Liver (tissue), 9 donors: ENCODE measurements around the gene EHBP1. TPM values are rescaled to one million over a fixed set of nuclear protein-coding genes. Genes with fewer than 3 reads are reported as not detected.

ENCODE experiments used
- DNase-seq: peaks from one replicate; pipeline ENCODE4 v3.0.0-alpha.2; 2017; ENCODE audit warnings: low spot score
- H3K27ac ChIP-seq, 2 donors: one replicate each; pipeline ENCODE4 v1.7.0; 2013; ENCODE audit warnings: inconsistent platforms in 2 of 2, low read length in 2 of 2, control low read depth in 1 of 2, low read depth in 1 of 2, mild to moderate bottlenecking in 1 of 2
- H3K27me3 ChIP-seq, 4 donors: one replicate each; pipeline versions ENCODE4 v1.6.1 to v1.7.0; 2013; ENCODE audit warnings: low read length in 3 of 4, inconsistent platforms in 1 of 4, mild to moderate bottlenecking in 1 of 4, moderate library complexity in 1 of 4; ENCODE audit not compliant: control insufficient read depth in 4 of 4, insufficient read depth in 4 of 4
- H3K36me3 ChIP-seq, 4 donors: one replicate each; pipeline versions ENCODE4 v1.6.1 to v1.7.0; 2013; ENCODE audit warnings: low read length in 3 of 4, mild to moderate bottlenecking in 3 of 4, low read depth in 1 of 4, moderate library complexity in 1 of 4; ENCODE audit not compliant: control insufficient read depth in 4 of 4, insufficient read depth in 3 of 4
- H3K4me1 ChIP-seq, 4 donors: one replicate each; pipeline versions ENCODE4 v1.6.1 to v1.7.0; 2013; ENCODE audit warnings: low read length in 3 of 4, mild to moderate bottlenecking in 3 of 4, moderate library complexity in 1 of 4; ENCODE audit not compliant: control insufficient read depth in 4 of 4, insufficient read depth in 4 of 4
- H3K4me3 ChIP-seq, 3 donors: one replicate each; pipeline versions ENCODE4 v1.6.1 to v1.7.0; 2013; ENCODE audit warnings: low read length in 3 of 3, control low read depth in 1 of 3, low read depth in 1 of 3, mild to moderate bottlenecking in 1 of 3
- H3K9ac ChIP-seq, 2 donors: one replicate each; pipeline ENCODE4 v1.7.0; 2013; ENCODE audit warnings: low read length in 2 of 2, mild to moderate bottlenecking in 2 of 2, moderate library complexity in 2 of 2, control low read depth in 1 of 2, low read depth in 1 of 2
- H3K9me3 ChIP-seq, 4 donors: one replicate each; pipeline versions ENCODE4 v1.6.1 to v1.7.0; 2013; ENCODE audit warnings: low read length in 3 of 4; ENCODE audit not compliant: control insufficient read depth in 4 of 4
- EGR1 ChIP-seq, 2 donors: IDR thresholded peaks; 2 replicates each; pipeline ENCODE4 v1.6.1; 2016 to 2018; ENCODE audit warnings: antibody characterized with exemption in 2 of 2, low read depth in 2 of 2
- FOXA1 ChIP-seq: IDR thresholded peaks from 2 replicates; pipeline ENCODE4 v1.6.1; 2016; ENCODE audit warnings: antibody characterized with exemption
- FOXA2 ChIP-seq: IDR thresholded peaks from 2 replicates; pipeline ENCODE4 v1.6.1; 2016; ENCODE audit warnings: antibody characterized with exemption
- GABPA ChIP-seq, 2 donors: IDR thresholded peaks in 1 of 2; conservative IDR thresholded peaks in 1 of 2; 2 replicates each; pipeline ENCODE4 v1.6.1; 2016; ENCODE audit warnings: antibody characterized with exemption in 2 of 2, mild to moderate bottlenecking in 1 of 2, moderate library complexity in 1 of 2
- HNF4A ChIP-seq, 2 donors: conservative IDR thresholded peaks; 2 replicates each; pipeline ENCODE4 v1.6.1; 2016; ENCODE audit warnings: antibody characterized with exemption in 2 of 2, mild to moderate bottlenecking in 2 of 2
- HNF4G ChIP-seq: IDR thresholded peaks from 2 replicates; pipeline ENCODE4 v1.6.1; 2016; ENCODE audit warnings: antibody characterized with exemption
- JUND ChIP-seq, 2 donors: IDR thresholded peaks; 2 replicates each; pipeline ENCODE4 v1.6.1; 2016; ENCODE audit warnings: antibody characterized with exemption in 2 of 2
- NR2F2 ChIP-seq: IDR thresholded peaks from 2 replicates; pipeline ENCODE4 v1.6.1; 2016; ENCODE audit warnings: antibody characterized with exemption
- RAD21 ChIP-seq, 2 donors: IDR thresholded peaks; 2 replicates each; pipeline ENCODE4 v1.6.1; 2016; ENCODE audit warnings: antibody characterized with exemption in 2 of 2, mild to moderate bottlenecking in 2 of 2
- RXRA ChIP-seq, 2 donors: IDR thresholded peaks; 2 replicates each; pipeline ENCODE4 v1.6.1; 2017 to 2018; ENCODE audit warnings: antibody characterized with exemption in 2 of 2, mild to moderate bottlenecking in 1 of 2
- SP1 ChIP-seq: IDR thresholded peaks from 2 replicates; pipeline ENCODE4 v1.6.1; 2018; ENCODE audit warnings: antibody characterized with exemption, mild to moderate bottlenecking
- TAF1 ChIP-seq: conservative IDR thresholded peaks from 2 replicates; pipeline ENCODE4 v1.6.1; 2016; ENCODE audit warnings: antibody characterized with exemption, mild to moderate bottlenecking
- YY1 ChIP-seq: IDR thresholded peaks from 2 replicates; pipeline ENCODE4 v1.6.1; 2016; ENCODE audit warnings: antibody characterized with exemption, mild to moderate bottlenecking
- WGBS: extraction: QIAGEN DNeasy Blood & Tissue Kit; methylation state at CpG from one replicate; pipeline ENCODE4 v1.1.7; 2013; 5-methylcytosine and 5-hydroxymethylcytosine counted together
- polyA plus RNA-seq, 2 donors: library from polyadenylated mRNA; stranded (reverse) in 1 of 2; unstranded in 1 of 2; fragments of 200-250 nt in 1 of 2; fragments of >200 nt in 1 of 2; fragmentation: Nextera tagmentation in 1 of 2; extraction: Ambion mirVana in 1 of 2; gene quantifications; one replicate each; pipeline versions ENCODE4 v1.2.1 to v1.2.3, GENCODE V29; 2013 to 2015
- total RNA-seq, 2 donors: library from RNA; depleted of rRNA; stranded (reverse); fragments of >200 nt; gene quantifications; one replicate each; pipeline ENCODE4 v1.2.3, GENCODE V29; 2014
- TF ChIP-seq, protein P1 (sequence below): fragments of 150-350 bp; IDR thresholded peaks from 2 replicates; pipeline ENCODE4 v1.5.1; 2017; ENCODE audit warnings: improper control_type of control experiment, low read depth, low read length; ENCODE audit not compliant: missing input control
- TF ChIP-seq, protein P2 (sequence below): IDR thresholded peaks from 2 replicates; pipeline ENCODE4 v1.6.1; 2016; ENCODE audit warnings: antibody characterized with exemption
- TF ChIP-seq, protein P3 (sequence below): IDR thresholded peaks from 2 replicates; pipeline ENCODE4 v1.6.1; 2016; ENCODE audit warnings: antibody characterized with exemption
- TF ChIP-seq, protein P4 (sequence below): IDR thresholded peaks from 2 replicates; pipeline ENCODE4 v1.6.1; 2016; ENCODE audit warnings: antibody characterized with exemption
- TF ChIP-seq, protein P5 (sequence below): IDR thresholded peaks from 2 replicates; pipeline ENCODE4 v1.6.1; 2016; ENCODE audit warnings: antibody characterized with exemption, mild to moderate bottlenecking
- donor health status: healthy.
- donor health status: healthy.
- donor health status: healthy.
- donor health status: healthy.
- donor health status: healthy.

The EHBP1 gene
- total and polyA plus RNA-seq, 4 donors: 16.6 to 85.8 (median 24.4) TPM

DNA sequence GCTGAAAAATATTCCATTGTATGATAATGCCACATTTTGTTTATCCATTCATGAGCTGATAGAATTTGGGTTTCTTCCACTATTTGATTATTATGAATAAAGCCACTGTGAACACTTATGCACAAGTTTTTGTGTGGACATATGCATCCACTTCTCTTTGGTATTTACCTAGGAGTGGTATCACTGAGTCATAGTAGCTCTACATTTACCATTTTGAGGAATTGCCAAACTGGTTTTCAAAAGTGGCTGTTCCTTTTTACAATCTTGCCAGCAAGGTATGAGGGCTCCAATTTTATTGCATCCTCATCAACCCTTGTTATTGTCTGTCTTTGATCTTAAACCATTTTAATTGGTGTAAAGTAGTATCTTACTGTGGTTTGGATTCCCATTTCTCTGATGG lies 13.3 kb upstream of the EHBP1 start:
- H3K27me3 ChIP-seq: no peaks in the 10 kb centered on the region
- no peaks in the 10 kb centered on the region for H3K9me3 ChIP-seq
- no peak overlapping the region for H3K27ac ChIP-seq
- no peaks in the 10 kb centered on the region for H3K36me3 ChIP-seq
- no peak overlapping the region for H3K9ac ChIP-seq
- no peaks in the 10 kb centered on the region for H3K4me1 ChIP-seq
- no peak for TF ChIP-seq SP1
- no peak overlapping the region for H3K4me3 ChIP-seq
- no peak for DNase-seq

DNA sequence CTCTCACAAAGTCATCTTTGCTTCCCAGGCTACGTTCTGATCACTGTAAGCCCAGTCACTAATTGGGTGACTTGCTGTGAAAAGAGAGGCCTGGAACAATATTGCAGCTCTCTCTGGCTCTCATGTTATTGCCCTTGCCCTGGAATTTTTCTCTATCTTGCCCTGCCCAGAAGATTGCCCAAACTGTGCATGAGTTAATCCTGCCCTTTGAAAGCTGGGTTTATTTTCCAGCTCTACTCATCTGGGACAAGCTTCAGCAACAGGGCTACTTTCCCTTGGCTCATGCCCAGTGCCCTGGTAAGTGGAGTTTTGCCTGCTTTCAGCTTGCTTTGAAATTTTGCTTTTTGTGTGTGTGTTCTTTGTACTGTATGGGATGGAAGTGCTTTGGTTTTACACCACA lies 6.9 kb upstream of the EHBP1 start:
- no peaks in the 10 kb centered on the region for H3K27me3 ChIP-seq
- peaks cover 0 to 32% (median 15%) of the 10 kb centered on the region in 4 donors for H3K4me1 ChIP-seq
- no peaks in the 10 kb centered on the region for H3K36me3 ChIP-seq
- H3K27ac ChIP-seq: peak overlapping the region; percentile 69 to 83
- DNase-seq: no peak
- H3K4me3 ChIP-seq: peak overlapping the region in 1 of 3 donors; percentile 68
- H3K9me3 ChIP-seq: no peaks in the 10 kb centered on the region
- 35% methylated on average over 1 of the region's 1 CpG for WGBS
- TF ChIP-seq FOXA2 (peak; percentile 56), JUND (IDR thresholded peaks at IDR 0.05) (peak; percentile 58 to 91), SP1 (peak; percentile 91), NR2F2 (no peak), YY1 (peak; percentile 94), GABPA (IDR thresholded peaks at IDR 0.05 in 1 of 2, conservative IDR thresholded peaks at IDR 0.05 in 1 of 2) (no peak), FOXA1 (peak; percentile 67), HNF4A (conservative IDR thresholded peaks at IDR 0.05) (peak; percentile 88 to 94), HNF4G (peak; percentile 74), TAF1 (no peak), RXRA (IDR thresholded peaks at IDR 0.05) (peak; percentile 90 to 96), EGR1 (IDR thresholded peaks at IDR 0.05; ENCODE audit: low read depth in 2 of 2) (peak; percentile 56 to 76), RAD21 (IDR thresholded peaks at IDR 0.05) (peak; percentile 71 to 78)
- TF ChIP-seq, protein P1, sequence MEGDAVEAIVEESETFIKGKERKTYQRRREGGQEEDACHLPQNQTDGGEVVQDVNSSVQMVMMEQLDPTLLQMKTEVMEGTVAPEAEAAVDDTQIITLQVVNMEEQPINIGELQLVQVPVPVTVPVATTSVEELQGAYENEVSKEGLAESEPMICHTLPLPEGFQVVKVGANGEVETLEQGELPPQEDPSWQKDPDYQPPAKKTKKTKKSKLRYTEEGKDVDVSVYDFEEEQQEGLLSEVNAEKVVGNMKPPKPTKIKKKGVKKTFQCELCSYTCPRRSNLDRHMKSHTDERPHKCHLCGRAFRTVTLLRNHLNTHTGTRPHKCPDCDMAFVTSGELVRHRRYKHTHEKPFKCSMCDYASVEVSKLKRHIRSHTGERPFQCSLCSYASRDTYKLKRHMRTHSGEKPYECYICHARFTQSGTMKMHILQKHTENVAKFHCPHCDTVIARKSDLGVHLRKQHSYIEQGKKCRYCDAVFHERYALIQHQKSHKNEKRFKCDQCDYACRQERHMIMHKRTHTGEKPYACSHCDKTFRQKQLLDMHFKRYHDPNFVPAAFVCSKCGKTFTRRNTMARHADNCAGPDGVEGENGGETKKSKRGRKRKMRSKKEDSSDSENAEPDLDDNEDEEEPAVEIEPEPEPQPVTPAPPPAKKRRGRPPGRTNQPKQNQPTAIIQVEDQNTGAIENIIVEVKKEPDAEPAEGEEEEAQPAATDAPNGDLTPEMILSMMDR: no peak
- TF ChIP-seq, protein P2, sequence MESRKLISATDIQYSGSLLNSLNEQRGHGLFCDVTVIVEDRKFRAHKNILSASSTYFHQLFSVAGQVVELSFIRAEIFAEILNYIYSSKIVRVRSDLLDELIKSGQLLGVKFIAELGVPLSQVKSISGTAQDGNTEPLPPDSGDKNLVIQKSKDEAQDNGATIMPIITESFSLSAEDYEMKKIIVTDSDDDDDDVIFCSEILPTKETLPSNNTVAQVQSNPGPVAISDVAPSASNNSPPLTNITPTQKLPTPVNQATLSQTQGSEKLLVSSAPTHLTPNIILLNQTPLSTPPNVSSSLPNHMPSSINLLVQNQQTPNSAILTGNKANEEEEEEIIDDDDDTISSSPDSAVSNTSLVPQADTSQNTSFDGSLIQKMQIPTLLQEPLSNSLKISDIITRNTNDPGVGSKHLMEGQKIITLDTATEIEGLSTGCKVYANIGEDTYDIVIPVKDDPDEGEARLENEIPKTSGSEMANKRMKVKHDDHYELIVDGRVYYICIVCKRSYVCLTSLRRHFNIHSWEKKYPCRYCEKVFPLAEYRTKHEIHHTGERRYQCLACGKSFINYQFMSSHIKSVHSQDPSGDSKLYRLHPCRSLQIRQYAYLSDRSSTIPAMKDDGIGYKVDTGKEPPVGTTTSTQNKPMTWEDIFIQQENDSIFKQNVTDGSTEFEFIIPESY: peak; percentile 61
- TF ChIP-seq, protein P3, sequence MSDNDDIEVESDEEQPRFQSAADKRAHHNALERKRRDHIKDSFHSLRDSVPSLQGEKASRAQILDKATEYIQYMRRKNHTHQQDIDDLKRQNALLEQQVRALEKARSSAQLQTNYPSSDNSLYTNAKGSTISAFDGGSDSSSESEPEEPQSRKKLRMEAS: peak; percentile 83
- TF ChIP-seq, protein P4, sequence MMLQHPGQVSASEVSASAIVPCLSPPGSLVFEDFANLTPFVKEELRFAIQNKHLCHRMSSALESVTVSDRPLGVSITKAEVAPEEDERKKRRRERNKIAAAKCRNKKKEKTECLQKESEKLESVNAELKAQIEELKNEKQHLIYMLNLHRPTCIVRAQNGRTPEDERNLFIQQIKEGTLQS: peak; percentile 81
- TF ChIP-seq, protein P5, sequence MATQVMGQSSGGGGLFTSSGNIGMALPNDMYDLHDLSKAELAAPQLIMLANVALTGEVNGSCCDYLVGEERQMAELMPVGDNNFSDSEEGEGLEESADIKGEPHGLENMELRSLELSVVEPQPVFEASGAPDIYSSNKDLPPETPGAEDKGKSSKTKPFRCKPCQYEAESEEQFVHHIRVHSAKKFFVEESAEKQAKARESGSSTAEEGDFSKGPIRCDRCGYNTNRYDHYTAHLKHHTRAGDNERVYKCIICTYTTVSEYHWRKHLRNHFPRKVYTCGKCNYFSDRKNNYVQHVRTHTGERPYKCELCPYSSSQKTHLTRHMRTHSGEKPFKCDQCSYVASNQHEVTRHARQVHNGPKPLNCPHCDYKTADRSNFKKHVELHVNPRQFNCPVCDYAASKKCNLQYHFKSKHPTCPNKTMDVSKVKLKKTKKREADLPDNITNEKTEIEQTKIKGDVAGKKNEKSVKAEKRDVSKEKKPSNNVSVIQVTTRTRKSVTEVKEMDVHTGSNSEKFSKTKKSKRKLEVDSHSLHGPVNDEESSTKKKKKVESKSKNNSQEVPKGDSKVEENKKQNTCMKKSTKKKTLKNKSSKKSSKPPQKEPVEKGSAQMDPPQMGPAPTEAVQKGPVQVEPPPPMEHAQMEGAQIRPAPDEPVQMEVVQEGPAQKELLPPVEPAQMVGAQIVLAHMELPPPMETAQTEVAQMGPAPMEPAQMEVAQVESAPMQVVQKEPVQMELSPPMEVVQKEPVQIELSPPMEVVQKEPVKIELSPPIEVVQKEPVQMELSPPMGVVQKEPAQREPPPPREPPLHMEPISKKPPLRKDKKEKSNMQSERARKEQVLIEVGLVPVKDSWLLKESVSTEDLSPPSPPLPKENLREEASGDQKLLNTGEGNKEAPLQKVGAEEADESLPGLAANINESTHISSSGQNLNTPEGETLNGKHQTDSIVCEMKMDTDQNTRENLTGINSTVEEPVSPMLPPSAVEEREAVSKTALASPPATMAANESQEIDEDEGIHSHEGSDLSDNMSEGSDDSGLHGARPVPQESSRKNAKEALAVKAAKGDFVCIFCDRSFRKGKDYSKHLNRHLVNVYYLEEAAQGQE: peak; percentile 86
- peak overlapping the region in 1 of 2 donors; percentile 94 for H3K9ac ChIP-seq
